Esophagus muscularis mucosa (tissue), 4 donors: ENCODE measurements around the gene FAM53C. TPM values are rescaled to one million over a fixed set of nuclear protein-coding genes. Genes with fewer than 3 reads are reported as not detected.
"Not testable (repeated sequence)": the region's sequence is repeated elsewhere in the genome, so short reads cannot be mapped to it uniquely, and the experiment has no call there.

Experiments
- DNase-seq: peaks from one replicate; pipeline ENCODE4 v3.0.0-alpha.2; 2017; ENCODE audit errors: extremely low spot score
- H3K27ac ChIP-seq, 4 donors: fragments of 200-600 bp; sonication (generic); replicated peaks in 1 of 4; 1 replicate in 3 of 4; 2 replicates in 1 of 4; pipeline ENCODE4 v1.5.1; 2016 to 2019; ENCODE audit warnings: mild to moderate bottlenecking in 1 of 4
- H3K27me3 ChIP-seq, 4 donors: fragments of 200-600 bp; sonication (generic); one replicate each; pipeline versions ENCODE4 v1.5.1 to v1.6.0; 2016 to 2019
- H3K36me3 ChIP-seq, 4 donors: fragments of 200-600 bp; sonication (generic); one replicate each; pipeline ENCODE4 v1.5.1; 2016 to 2019
- H3K4me1 ChIP-seq, 4 donors: fragments of 200-600 bp; sonication (generic); one replicate each; pipeline ENCODE4 v1.5.1; 2016 to 2019
- H3K4me3 ChIP-seq, 4 donors: fragments of 200-600 bp; sonication (generic); 1 replicate in 2 of 4; 2 replicates in 2 of 4; pipeline ENCODE4 v1.5.1; 2016 to 2019; ENCODE audit warnings: mild to moderate bottlenecking in 4 of 4, moderate library complexity in 1 of 4
- H3K9me3 ChIP-seq, 4 donors: fragments of 200-600 bp; sonication (generic); 1 replicate in 3 of 4; 2 replicates in 1 of 4; pipeline ENCODE4 v1.5.1; 2016 to 2019
- EP300 ChIP-seq: sonication (generic); formaldehyde crosslinking; IDR thresholded peaks from one replicate; pipeline ENCODE4 v1.6.1; 2017; ENCODE audit warnings: antibody characterized with exemption
- POLR2A ChIP-seq: fragments of 450-650 bp; IDR thresholded peaks from one replicate; pipeline ENCODE4 v1.6.1; 2017; ENCODE audit warnings: antibody characterized with exemption, moderate library complexity, mild to moderate bottlenecking, low read depth
- POLR2AphosphoS5 ChIP-seq, 2 donors: sonication (generic); formaldehyde crosslinking; IDR thresholded peaks; one replicate each; pipeline ENCODE4 v1.6.1; 2017; ENCODE audit warnings: antibody characterized with exemption in 2 of 2
- WGBS: methylation state at CpG from one replicate; pipeline ENCODE4 v1.1.5; 2018; 5-methylcytosine and 5-hydroxymethylcytosine counted together
- intact Hi-C: fragments of 100-400 bp; cut with DNase I; formaldehyde crosslinking; loops from one replicate; pipeline ENCODE4 v1.15.1; 2023
- total RNA-seq, 4 donors: library from RNA; depleted of rRNA; stranded (reverse); fragments of >200 nt; gene quantifications; one replicate each; pipeline versions ENCODE4 v1.1.0 to v1.2.1, GENCODE V29; 2016
- TF ChIP-seq, protein P1 (sequence below), 3 experiments: fragments of 200-600 bp in 2 of 3; fragments of 450-650 bp in 1 of 3; sonication (generic) in 2 of 3; IDR thresholded peaks; one replicate each; pipeline ENCODE4 v1.5.1; 2017 to 2019; ENCODE audit warnings: antibody characterized with exemption in 3 of 3, mild to moderate bottlenecking in 2 of 3, moderate library complexity in 1 of 3

FAM53C gene
- total RNA-seq, 4 donors from 2014 or later, result 22.4 to 40.0 (median 29.6) TPM

DNA sequence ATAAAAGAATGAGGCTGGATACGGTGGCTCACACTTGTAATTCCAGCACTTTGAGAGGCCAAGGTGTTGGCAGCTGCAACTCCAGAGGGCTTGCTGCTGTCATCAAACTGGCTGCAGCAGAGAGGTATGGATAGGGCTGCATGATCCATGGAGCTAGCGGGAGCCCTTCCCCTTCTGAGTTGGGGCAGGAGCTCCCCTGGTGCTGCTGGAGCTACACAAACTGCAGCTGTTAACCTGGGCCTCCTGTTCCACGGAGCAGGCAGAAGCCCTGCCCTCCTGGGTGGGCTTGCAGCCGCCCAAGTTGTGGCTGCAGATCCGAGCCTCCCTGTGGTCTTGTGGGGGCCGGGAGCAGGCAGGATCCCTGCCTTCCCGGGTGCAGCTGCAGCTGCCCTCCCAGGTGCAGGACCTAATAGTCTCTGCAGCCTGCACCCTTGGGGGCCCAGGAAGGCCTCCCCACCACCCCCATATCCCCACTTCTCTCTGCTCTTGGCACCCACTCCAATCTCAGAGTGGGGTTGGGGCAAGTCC is 22.3 kb upstream of the FAM53C start:
- TF ChIP-seq POLR2A (no peak), EP300 (no peak), POLR2AphosphoS5 (IDR thresholded peaks at IDR 0.05) (no peak)
- TF ChIP-seq, protein P1, sequence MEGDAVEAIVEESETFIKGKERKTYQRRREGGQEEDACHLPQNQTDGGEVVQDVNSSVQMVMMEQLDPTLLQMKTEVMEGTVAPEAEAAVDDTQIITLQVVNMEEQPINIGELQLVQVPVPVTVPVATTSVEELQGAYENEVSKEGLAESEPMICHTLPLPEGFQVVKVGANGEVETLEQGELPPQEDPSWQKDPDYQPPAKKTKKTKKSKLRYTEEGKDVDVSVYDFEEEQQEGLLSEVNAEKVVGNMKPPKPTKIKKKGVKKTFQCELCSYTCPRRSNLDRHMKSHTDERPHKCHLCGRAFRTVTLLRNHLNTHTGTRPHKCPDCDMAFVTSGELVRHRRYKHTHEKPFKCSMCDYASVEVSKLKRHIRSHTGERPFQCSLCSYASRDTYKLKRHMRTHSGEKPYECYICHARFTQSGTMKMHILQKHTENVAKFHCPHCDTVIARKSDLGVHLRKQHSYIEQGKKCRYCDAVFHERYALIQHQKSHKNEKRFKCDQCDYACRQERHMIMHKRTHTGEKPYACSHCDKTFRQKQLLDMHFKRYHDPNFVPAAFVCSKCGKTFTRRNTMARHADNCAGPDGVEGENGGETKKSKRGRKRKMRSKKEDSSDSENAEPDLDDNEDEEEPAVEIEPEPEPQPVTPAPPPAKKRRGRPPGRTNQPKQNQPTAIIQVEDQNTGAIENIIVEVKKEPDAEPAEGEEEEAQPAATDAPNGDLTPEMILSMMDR (IDR thresholded peaks at IDR 0.05), result no peak
- H3K27ac ChIP-seq, result no peak overlapping the region
- no peaks in the 10 kb centered on the region for H3K9me3 ChIP-seq
- DNase-seq, result no peak
- WGBS, result 93% methylated on average over 1 of the region's 7 CpGs
- intact Hi-C loops, result no loop called here
- H3K4me1 ChIP-seq, result no peaks in the 10 kb centered on the region
- no peaks in the 10 kb centered on the region for H3K27me3 ChIP-seq
- no peak overlapping the region for H3K4me3 ChIP-seq
- no peaks in the 10 kb centered on the region for H3K36me3 ChIP-seq

DNA sequence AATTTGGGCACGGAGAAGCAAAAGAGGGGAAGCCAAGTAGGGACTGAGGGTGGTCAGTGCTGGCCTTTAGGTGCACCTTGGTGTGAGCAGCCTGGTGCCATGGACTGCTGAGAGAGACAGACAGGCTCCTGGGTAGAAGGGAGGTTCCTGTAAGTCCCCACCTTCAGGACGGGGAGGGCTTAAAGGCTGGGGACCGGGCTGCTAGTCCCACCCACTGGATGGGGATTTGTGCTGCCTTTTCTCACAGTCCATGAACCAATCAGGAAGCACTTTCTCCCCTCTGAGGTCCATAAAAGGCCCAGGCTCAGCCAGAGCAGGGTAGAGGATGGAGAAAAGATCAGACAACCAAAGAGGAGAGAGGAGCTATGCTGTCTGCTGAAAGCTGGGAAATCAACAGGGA is 21.7 kb upstream of the FAM53C start:
- Histone ChIP-seq H3K27me3 (no peaks in the 10 kb centered on the region), H3K4me1 (no peaks in the 10 kb centered on the region)

DNA sequence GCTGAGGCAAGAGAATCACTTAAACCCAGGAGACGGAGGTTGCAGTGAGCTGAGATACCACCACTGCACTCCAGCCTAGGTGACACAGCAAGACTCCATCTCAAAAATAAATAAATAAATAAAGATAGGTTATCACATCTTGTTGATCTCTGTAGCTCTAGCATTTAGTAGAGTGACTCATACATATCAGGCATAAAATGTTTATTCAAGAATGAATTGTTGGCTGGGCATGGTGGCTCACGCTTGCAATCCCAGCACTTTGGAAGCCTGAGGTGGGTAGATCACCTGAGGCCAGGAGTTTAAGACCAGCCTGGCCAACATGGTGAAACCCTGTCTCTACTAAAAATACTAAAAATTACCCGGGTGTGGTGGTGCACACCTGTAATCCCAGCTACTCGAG is 19.9 kb upstream of the FAM53C start:
- H3K36me3 ChIP-seq, H3K27me3 ChIP-seq, H3K27ac ChIP-seq, H3K4me3 ChIP-seq, intact Hi-C loops, DNase-seq, H3K9me3 ChIP-seq, H3K4me1 ChIP-seq: not testable (repeated sequence)
- 97% methylated on average over 4 of the region's 4 CpGs for WGBS

More for the DNA sequence above, 21.7 kb upstream of the FAM53C start:
- no peak for DNase-seq
- Histone ChIP-seq H3K27ac (no peak overlapping the region), H3K4me3 (no peak overlapping the region), H3K36me3 (no peaks in the 10 kb centered on the region), H3K9me3 (no peaks in the 10 kb centered on the region)
- 80% methylated on average over 3 of the region's 3 CpGs for WGBS
- TF ChIP-seq EP300 (no peak), POLR2A (no peak), POLR2AphosphoS5 (IDR thresholded peaks at IDR 0.05) (no peak)
- TF ChIP-seq, protein P1 (IDR thresholded peaks at IDR 0.05), result no peak
- intact Hi-C loops, result no loop called here

DNA sequence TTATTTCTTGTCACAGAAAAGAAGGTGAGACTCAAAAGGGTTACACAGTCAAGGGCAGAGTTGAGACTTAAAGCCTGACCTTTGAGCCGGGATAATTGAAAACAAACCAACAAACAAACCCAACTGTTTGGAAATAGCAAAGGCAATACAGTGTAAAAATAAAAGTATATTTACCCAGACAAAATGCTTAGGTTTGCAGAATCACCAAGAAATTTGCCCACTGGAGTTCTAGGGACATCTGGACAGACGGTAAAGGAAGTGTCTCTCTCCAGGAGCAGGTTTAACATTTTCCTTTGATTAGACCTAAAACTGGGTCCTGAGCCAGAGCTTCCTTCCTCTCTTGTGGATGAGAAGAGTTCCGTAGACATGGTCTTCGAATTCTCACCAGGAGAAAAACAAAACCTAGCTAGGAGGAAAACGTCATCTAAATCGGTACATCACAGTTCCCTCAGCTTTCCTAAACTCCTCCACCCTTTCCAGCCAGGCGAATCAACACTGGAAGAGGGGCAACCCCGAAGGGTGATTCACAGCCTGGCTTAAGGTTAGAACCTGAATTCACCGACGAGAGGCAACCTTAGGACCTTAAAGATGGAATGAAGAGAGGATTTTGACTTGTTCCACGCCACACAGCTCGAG is 7.1 kb upstream of the FAM53C start:
- Histone ChIP-seq H3K4me1 (peaks cover 12 to 17% (median 14%) of the 10 kb centered on the region in 4 donors), H3K27me3 (no peaks in the 10 kb centered on the region), H3K4me3 (peak overlapping the region; percentile 42 to 62 (median 53)), H3K36me3 (no peaks in the 10 kb centered on the region), H3K9me3 (no peaks in the 10 kb centered on the region), H3K27ac (no peak overlapping the region)
- TF ChIP-seq POLR2A (no peak), POLR2AphosphoS5 (IDR thresholded peaks at IDR 0.05) (no peak), EP300 (no peak)
- TF ChIP-seq, protein P1 (IDR thresholded peaks at IDR 0.05), result no peak
- WGBS, result 6% methylated on average over 12 of the region's 12 CpGs
- intact Hi-C loops, result loop anchor here (10.0 kb wide), 1 partner anchor 116 kb away; the partner anchor contains the start of gene CDC23
- DNase-seq, result no peak

DNA sequence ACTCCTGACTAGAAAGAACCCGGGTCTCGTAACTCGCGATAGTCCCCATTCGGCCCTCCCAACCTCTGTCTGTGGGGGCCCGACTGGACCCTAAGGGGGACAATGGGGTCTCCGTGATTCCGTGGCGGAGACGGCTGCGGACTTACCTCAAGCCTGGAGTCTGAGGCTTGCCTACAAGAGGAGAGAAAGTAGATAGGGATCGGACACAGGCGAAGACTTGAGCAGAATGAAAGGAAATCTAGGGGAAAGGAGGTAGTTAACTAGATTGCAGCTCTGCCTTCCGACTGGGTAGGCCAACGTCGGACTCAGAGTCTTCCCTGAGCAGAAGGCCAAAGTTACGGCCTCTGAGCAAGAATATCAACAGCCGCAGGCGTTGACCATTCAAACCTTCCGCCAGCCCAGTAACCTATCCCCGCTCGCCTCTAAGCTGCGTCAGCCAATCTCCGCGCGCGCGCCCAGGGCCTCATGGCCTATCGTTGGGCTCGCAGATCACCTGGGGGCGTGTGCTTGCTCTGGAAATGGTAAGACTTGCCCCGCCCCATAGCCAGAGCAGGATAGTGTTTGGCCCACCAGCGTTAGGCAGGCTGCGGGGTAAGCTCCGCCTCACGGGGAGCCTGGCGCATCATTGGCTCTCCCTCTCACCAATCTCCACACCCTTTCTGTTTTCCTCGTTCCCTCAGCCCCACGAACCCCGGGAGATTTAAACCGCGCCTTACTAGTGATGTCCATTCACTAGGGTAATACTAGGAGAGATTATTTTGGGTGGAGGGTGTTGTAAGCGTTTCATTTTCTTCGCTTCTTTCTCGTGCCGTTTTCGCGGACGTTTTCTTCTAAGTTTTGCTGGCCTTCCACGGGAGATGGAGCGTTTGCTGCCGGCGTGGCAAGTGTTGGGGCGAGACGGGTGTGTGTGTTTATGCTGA is 6.4 kb upstream of the FAM53C start, which contains the start of gene CDC25C:
CDC25C (minus strand) TSS at position 356 of the 920 bp plus-strand sequence. CDS start 624 bp downstream, outside the sequence.
- Histone ChIP-seq H3K36me3 (no peaks in the 10 kb centered on the region), H3K4me3 (peak within 1 kb of the TSS; percentile 42 to 62 (median 53)), H3K27ac (peak within 1 kb of the TSS in 2 of 4 donors; percentile 22 to 31), H3K4me1 (peaks cover 12 to 17% (median 14%) of the 10 kb centered on the region in 4 donors), H3K9me3 (no peaks in the 10 kb centered on the region), H3K27me3 (no peaks in the 10 kb centered on the region)
- peak in 1 of 2 donors; percentile 85 for TF ChIP-seq POLR2AphosphoS5 (IDR thresholded peaks at IDR 0.05)
- TF ChIP-seq EP300, result no peak
- intact Hi-C loops, result loop anchor here (10.0 kb wide), 1 partner anchor 117 kb away; the partner anchor contains the start of gene CDC23
- under 1% methylated on average over 41 of the region's 55 CpGs for WGBS
- peak; percentile 100 for DNase-seq
